Liver (tissue), 3 donors: Measurements from ENCODE around the gene ARMH3.

Experiments
- CTCF ChIP-seq: fragments of 150-350 bp; IDR thresholded peaks from 2 replicates; pipeline ENCODE4 v1.5.1; 2017; ENCODE audit warnings: improper control_type of control experiment, low read depth, low read length; ENCODE audit not compliant: missing input control
- EGR1 ChIP-seq, 2 donors: IDR thresholded peaks; 2 replicates each; pipeline ENCODE4 v1.6.1; 2016 to 2018; ENCODE audit warnings: antibody characterized with exemption in 2 of 2, low read depth in 2 of 2
- FOXA1 ChIP-seq: IDR thresholded peaks from 2 replicates; pipeline ENCODE4 v1.6.1; 2016; ENCODE audit warnings: antibody characterized with exemption
- GABPA ChIP-seq, 2 donors: IDR thresholded peaks in 1 of 2; conservative IDR thresholded peaks in 1 of 2; 2 replicates each; pipeline ENCODE4 v1.6.1; 2016; ENCODE audit warnings: antibody characterized with exemption in 2 of 2, mild to moderate bottlenecking in 1 of 2, moderate library complexity in 1 of 2
- HNF4A ChIP-seq, 2 donors: conservative IDR thresholded peaks; 2 replicates each; pipeline ENCODE4 v1.6.1; 2016; ENCODE audit warnings: antibody characterized with exemption in 2 of 2, mild to moderate bottlenecking in 2 of 2
- JUND ChIP-seq, 2 donors: IDR thresholded peaks; 2 replicates each; pipeline ENCODE4 v1.6.1; 2016; ENCODE audit warnings: antibody characterized with exemption in 2 of 2
- MAX ChIP-seq: IDR thresholded peaks from 2 replicates; pipeline ENCODE4 v1.6.1; 2016; ENCODE audit warnings: antibody characterized with exemption
- RAD21 ChIP-seq, 2 donors: IDR thresholded peaks; 2 replicates each; pipeline ENCODE4 v1.6.1; 2016; ENCODE audit warnings: antibody characterized with exemption in 2 of 2, mild to moderate bottlenecking in 2 of 2
- REST ChIP-seq: IDR thresholded peaks from 2 replicates; pipeline ENCODE4 v1.6.1; 2016; ENCODE audit warnings: antibody characterized with exemption, mild to moderate bottlenecking
- TAF1 ChIP-seq: conservative IDR thresholded peaks from 2 replicates; pipeline ENCODE4 v1.6.1; 2016; ENCODE audit warnings: antibody characterized with exemption, mild to moderate bottlenecking
- YY1 ChIP-seq: IDR thresholded peaks from 2 replicates; pipeline ENCODE4 v1.6.1; 2016; ENCODE audit warnings: antibody characterized with exemption, mild to moderate bottlenecking
- TF ChIP-seq, protein P1 (sequence below): IDR thresholded peaks from 2 replicates; pipeline ENCODE4 v1.6.1; 2016; ENCODE audit warnings: antibody characterized with exemption
- donor health status: healthy.
- donor health status: healthy.

- no peak for TF ChIP-seq CTCF
- TF ChIP-seq JUND (IDR thresholded peaks at IDR 0.05), result no peak
- TF ChIP-seq, protein P1, sequence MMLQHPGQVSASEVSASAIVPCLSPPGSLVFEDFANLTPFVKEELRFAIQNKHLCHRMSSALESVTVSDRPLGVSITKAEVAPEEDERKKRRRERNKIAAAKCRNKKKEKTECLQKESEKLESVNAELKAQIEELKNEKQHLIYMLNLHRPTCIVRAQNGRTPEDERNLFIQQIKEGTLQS, result no peak
- no peak for TF ChIP-seq EGR1 (IDR thresholded peaks at IDR 0.05; ENCODE audit: low read depth in 2 of 2)
- no peak for TF ChIP-seq REST
- TF ChIP-seq RAD21 (IDR thresholded peaks at IDR 0.05), result no peak
- TF ChIP-seq MAX, result no peak
- no peak for TF ChIP-seq TAF1
- no peak for TF ChIP-seq FOXA1
- no peak for TF ChIP-seq YY1
- TF ChIP-seq HNF4A (conservative IDR thresholded peaks at IDR 0.05), result no peak
- no peak for TF ChIP-seq GABPA (IDR thresholded peaks at IDR 0.05 in 1 of 2, conservative IDR thresholded peaks at IDR 0.05 in 1 of 2)
Measured at GRCh38 chr10:102065561-102066398, 9.8 kb upstream of the ARMH3 start.
